Neuronal stem cell (in vitro differentiated cells): ENCODE measurements around the gene PDCD2L.

ENCODE experiments used
- DNase-seq: peaks from one replicate; pipeline ENCODE4 v3.0.0-alpha.2; 2013; ENCODE audit warnings: low spot score
- H2AFZ ChIP-seq: one replicate; pipeline ENCODE4 v1.6.1; 2013; ENCODE audit warnings: mild to moderate bottlenecking, low read length, inconsistent platforms
- H2AK5ac ChIP-seq: 2 replicates; pipeline ENCODE4 v1.6.1; 2013; ENCODE audit warnings: low read depth, mild to moderate bottlenecking, inconsistent platforms, low read length, moderate library complexity, mixed read lengths
- H2BK120ac ChIP-seq: 2 replicates; pipeline ENCODE4 v1.6.1; 2013; ENCODE audit warnings: low read depth, mild to moderate bottlenecking, inconsistent platforms, low read length, moderate library complexity, mixed read lengths
- H2BK12ac ChIP-seq: one replicate; pipeline ENCODE4 v1.6.1; 2013; ENCODE audit warnings: low read length, inconsistent platforms
- H2BK15ac ChIP-seq: 2 replicates; pipeline ENCODE4 v1.6.1; 2013; ENCODE audit warnings: mild to moderate bottlenecking, low read length, inconsistent platforms, mixed read lengths
- H2BK5ac ChIP-seq: one replicate; pipeline ENCODE4 v1.6.1; 2013; ENCODE audit warnings: inconsistent platforms, mild to moderate bottlenecking, low read length, moderate library complexity
- H3K14ac ChIP-seq: one replicate; pipeline ENCODE4 v1.6.1; 2013; ENCODE audit warnings: low read length, inconsistent platforms
- H3K18ac ChIP-seq: 2 replicates; pipeline ENCODE4 v1.6.1; 2013; ENCODE audit warnings: low read length, inconsistent platforms
- H3K23ac ChIP-seq: 2 replicates; pipeline ENCODE4 v1.6.1; 2013; ENCODE audit warnings: low read depth, mild to moderate bottlenecking, mixed read lengths, low read length, inconsistent platforms; ENCODE audit not compliant: poor library complexity
- H3K27ac ChIP-seq: replicated peaks from 3 replicates; pipeline ENCODE4 v1.5.1; 2013; ENCODE audit warnings: low read length, inconsistent platforms
- H3K27me3 ChIP-seq, 3 experiments: 2 replicates each; pipeline ENCODE4 v1.6.1; 2013; ENCODE audit warnings: low read length in 3 of 3, mild to moderate bottlenecking in 2 of 3, inconsistent platforms in 1 of 3, low read depth in 1 of 3, mixed read lengths in 1 of 3, moderate library complexity in 1 of 3; ENCODE audit not compliant: control insufficient read depth in 3 of 3, insufficient read depth in 3 of 3
- H3K36me3 ChIP-seq, 2 donors: replicated peaks in 1 of 2; 2 replicates each; pipeline ENCODE4 v1.6.1; 2013; ENCODE audit warnings: low read length in 2 of 2; ENCODE audit not compliant: control insufficient read depth in 2 of 2, insufficient read depth in 2 of 2
- H3K4ac ChIP-seq: 2 replicates; pipeline ENCODE4 v1.6.1; 2013; ENCODE audit warnings: inconsistent platforms, mild to moderate bottlenecking, low read length, moderate library complexity
- H3K4me1 ChIP-seq, 2 donors: 1 replicate in 1 of 2; 2 replicates in 1 of 2; pipeline ENCODE4 v1.6.1; 2013; ENCODE audit warnings: low read length in 2 of 2, low read depth in 1 of 2; ENCODE audit not compliant: control insufficient read depth in 2 of 2, insufficient read depth in 1 of 2
- H3K4me2 ChIP-seq: one replicate; pipeline ENCODE4 v1.6.1; 2013; ENCODE audit warnings: mild to moderate bottlenecking, low read length, inconsistent platforms; ENCODE audit not compliant: insufficient read depth, poor library complexity, severe bottlenecking
- H3K4me3 ChIP-seq, 2 donors: 2 replicates each; pipeline ENCODE4 v1.5.1; 2013; ENCODE audit warnings: low read length in 2 of 2, mild to moderate bottlenecking in 2 of 2, inconsistent platforms in 1 of 2, moderate library complexity in 1 of 2
- H3K79me1 ChIP-seq: one replicate; pipeline ENCODE4 v1.6.1; 2013; ENCODE audit warnings: low read depth, mild to moderate bottlenecking, inconsistent platforms, low read length, moderate library complexity
- H3K9ac ChIP-seq: one replicate; pipeline ENCODE4 v1.6.1; 2013; ENCODE audit warnings: mild to moderate bottlenecking, low read depth, low read length, inconsistent platforms; ENCODE audit not compliant: poor library complexity
- H3K9me3 ChIP-seq, 2 donors: replicated peaks in 1 of 2; 2 replicates each; pipeline versions ENCODE3 to v1.6.1; 2013; ENCODE audit warnings: low read length in 2 of 2, mild to moderate bottlenecking in 2 of 2, inconsistent platforms in 1 of 2, low read depth in 1 of 2, mixed read lengths in 1 of 2, moderate library complexity in 1 of 2; ENCODE audit not compliant: control insufficient read depth in 2 of 2, insufficient read depth in 1 of 2
- H4K8ac ChIP-seq: one replicate; pipeline ENCODE4 v1.6.1; 2013; ENCODE audit warnings: low read depth, mild to moderate bottlenecking, inconsistent platforms, low read length, moderate library complexity
- H4K91ac ChIP-seq: one replicate; pipeline ENCODE4 v1.6.1; 2013; ENCODE audit warnings: low read length, low read depth, mild to moderate bottlenecking, inconsistent platforms; ENCODE audit not compliant: poor library complexity
- WGBS, 2 donors: extraction: QIAGEN DNeasy Blood & Tissue Kit; methylation state at CpG; one replicate each; pipeline ENCODE4 v1.1.7; 2013; ENCODE audit warnings: missing lambda C conversion rate in 2 of 2, mixed read lengths in 1 of 2; ENCODE audit not compliant: insufficient read length in 2 of 2, insufficient replicate concordance in 1 of 2; ENCODE audit errors: extremely low coverage in 2 of 2; 5-methylcytosine and 5-hydroxymethylcytosine counted together

The PDCD2L gene

DNA sequence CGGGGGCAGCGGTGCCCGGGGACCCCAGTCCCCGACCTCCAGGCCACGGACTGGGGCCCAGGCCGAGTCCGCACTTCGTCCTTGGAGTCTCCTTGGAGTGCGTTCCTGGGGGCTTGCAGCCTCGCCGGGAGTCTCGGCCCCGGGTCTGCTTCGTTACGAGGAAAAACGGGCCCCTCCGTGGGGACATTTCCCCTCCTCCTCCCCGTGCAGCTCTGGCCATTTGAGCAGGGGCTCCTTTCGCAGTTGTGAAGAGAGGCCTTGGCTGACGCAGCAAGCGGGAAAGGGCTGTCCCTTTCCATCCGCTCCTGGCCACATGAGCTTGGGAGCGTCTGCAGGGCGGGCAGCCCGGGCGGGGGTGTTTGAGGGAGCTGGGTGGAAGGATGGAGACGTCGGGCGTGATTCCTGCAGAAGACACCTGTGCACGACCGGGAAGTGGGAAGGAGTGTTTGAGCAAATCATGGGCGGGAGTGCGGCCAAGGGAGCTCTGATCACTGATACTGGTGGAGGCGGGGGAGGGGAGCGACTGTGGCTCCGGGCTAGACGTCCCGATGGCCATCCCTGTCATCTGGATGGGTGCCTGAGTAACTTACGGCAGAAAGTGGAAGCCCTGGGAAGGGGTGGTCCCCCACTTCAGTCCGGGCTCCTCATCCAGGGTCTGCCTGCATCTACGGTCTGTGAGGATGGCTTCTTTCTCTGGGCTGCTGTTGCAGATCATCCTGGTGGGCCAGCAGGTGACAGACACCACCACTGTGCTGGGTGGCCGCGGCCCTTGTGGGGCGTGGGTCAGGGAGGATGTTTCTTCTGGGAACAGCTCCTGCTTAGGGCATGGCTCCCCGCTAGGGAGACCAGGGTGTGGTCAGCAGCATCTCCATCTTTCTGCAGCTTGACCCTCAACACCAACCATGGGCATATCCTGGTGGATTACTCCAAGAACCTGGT lies 38.5 kb upstream of the PDCD2L start:
- Histone ChIP-seq H3K36me3 (peaks cover 23 to 44% of the 10 kb centered on the region in 2 donors), H3K27ac (no peak overlapping the region), H3K4me3 (peak overlapping the region; percentile 85 to 86), H3K23ac (peak overlapping the region; percentile 74), H2BK5ac (peak overlapping the region; percentile 68), H2AK5ac (peak overlapping the region; percentile 89), H3K18ac (peak overlapping the region; percentile 97), H3K4me1 (peaks cover 4 to 8% of the 10 kb centered on the region in 2 donors), H4K8ac (peak overlapping the region; percentile 70), H3K4ac (no peak overlapping the region), H3K9ac (peak overlapping the region; percentile 93), H3K9me3 (no peaks in the 10 kb centered on the region), H2BK120ac (peak overlapping the region; percentile 38), H3K27me3 (peaks cover 0 to 3% (median 0%) of the 10 kb centered on the region in 3 experiments), H2BK15ac (peak overlapping the region; percentile 27), H4K91ac (no peak overlapping the region), H2AFZ (peak overlapping the region; percentile 99), H2BK12ac (no peak overlapping the region), H3K79me1 (peaks cover 7% of the 10 kb centered on the region), H3K14ac (peak overlapping the region; percentile 63), H3K4me2 (peak overlapping the region; percentile 84)
- DNase-seq = no peak
- WGBS, 2 donors = no CpG with 5 or more reads among the region's 45 CpGs

DNA sequence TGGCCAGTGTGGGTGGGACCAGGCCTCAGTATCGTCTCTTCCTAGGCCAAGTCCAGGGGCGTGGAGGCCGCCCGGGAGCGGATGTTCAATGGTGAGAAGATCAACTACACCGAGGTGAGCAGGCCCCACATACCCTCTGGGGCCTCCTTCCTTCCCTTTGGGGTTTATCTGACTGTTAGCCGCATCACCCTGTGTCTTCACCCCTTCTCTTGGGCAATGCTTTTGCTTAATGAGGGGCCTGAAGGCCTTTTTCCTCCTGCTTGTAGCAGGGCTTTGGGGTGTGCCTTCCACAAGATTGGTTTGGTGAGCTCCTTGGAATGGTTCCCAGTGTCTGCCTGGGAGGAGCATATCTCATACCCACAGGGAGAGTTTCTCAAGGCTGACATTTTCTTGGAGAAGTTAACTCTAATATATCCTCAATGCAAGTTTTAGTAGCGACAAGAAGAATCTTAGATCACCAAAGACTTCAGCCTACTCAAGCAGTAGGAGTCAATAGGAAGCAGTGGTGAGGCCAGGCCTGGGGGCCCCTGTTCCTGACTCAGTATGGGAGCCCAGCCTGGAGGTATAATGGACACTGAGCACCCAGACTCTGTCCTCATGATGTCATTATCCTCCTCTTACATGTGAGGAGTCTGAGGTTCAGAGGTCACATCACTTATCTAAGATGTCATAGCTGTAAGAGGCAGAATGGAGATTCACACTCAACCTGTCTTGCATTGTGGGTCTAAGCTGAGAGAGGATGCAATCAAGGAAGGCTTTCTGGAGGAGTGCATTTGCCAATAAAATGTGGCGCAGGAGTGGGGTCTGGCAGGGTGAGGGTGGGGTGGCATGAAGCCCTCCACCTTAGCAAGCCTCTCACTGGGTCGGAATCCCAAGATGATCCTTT lies 37.2 kb upstream of the PDCD2L start:
- no peak overlapping the region for H3K4ac ChIP-seq
- H2BK15ac ChIP-seq = no peak overlapping the region
- H3K36me3 ChIP-seq = peaks cover 28 to 50% of the 10 kb centered on the region in 2 donors
- DNase-seq = no peak
- H3K4me2 ChIP-seq = no peak overlapping the region
- H3K18ac ChIP-seq = no peak overlapping the region
- H3K9ac ChIP-seq = no peak overlapping the region
- H3K27ac ChIP-seq = no peak overlapping the region
- H4K91ac ChIP-seq = no peak overlapping the region
- peaks cover 4 to 8% of the 10 kb centered on the region in 2 donors for H3K4me1 ChIP-seq
- H3K14ac ChIP-seq = no peak overlapping the region
- H2AFZ ChIP-seq = no peak overlapping the region
- H3K27me3 ChIP-seq = peaks cover 0 to 3% (median 0%) of the 10 kb centered on the region in 3 experiments
- H2AK5ac ChIP-seq = no peak overlapping the region
- no peaks in the 10 kb centered on the region for H3K9me3 ChIP-seq
- H2BK12ac ChIP-seq = no peak overlapping the region
- H3K4me3 ChIP-seq = no peak overlapping the region
- peaks cover 7% of the 10 kb centered on the region for H3K79me1 ChIP-seq
- no peak overlapping the region for H4K8ac ChIP-seq
- H2BK120ac ChIP-seq = no peak overlapping the region
- no peak overlapping the region for H2BK5ac ChIP-seq
- no CpG with 5 or more reads among the region's 10 CpGs for WGBS, 2 donors
- H3K23ac ChIP-seq = no peak overlapping the region

DNA sequence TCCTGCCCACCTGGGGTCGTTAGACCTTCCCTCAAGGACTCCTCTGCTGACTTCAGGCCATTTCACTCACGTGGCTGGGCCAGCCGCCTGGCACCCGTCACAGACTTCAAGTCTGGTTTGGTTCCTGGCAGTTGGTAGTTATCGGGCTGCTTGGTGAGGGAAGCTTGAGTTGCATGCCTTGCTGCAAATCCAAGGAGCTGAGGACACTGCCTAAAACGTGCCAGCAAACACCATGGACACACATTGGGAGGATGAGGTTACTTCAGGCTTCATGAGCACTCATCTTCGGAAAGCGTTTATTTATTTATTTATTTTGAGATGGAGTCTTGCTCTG lies 36.6 kb upstream of the PDCD2L start:
- Histone ChIP-seq H3K36me3 (peaks cover 28 to 56% of the 10 kb centered on the region in 2 donors), H2BK5ac (no peak overlapping the region), H3K18ac (no peak overlapping the region), H2AK5ac (no peak overlapping the region), H3K9ac (no peak overlapping the region), H3K23ac (no peak overlapping the region), H2AFZ (no peak overlapping the region), H4K8ac (no peak overlapping the region), H3K27me3 (peaks cover 0 to 3% (median 0%) of the 10 kb centered on the region in 3 experiments), H2BK120ac (no peak overlapping the region), H3K4me3 (no peak overlapping the region), H2BK12ac (no peak overlapping the region), H3K4me1 (peaks cover 4 to 8% of the 10 kb centered on the region in 2 donors), H3K14ac (no peak overlapping the region), H2BK15ac (no peak overlapping the region), H3K79me1 (peaks cover 9% of the 10 kb centered on the region), H3K27ac (no peak overlapping the region), H3K4me2 (no peak overlapping the region), H3K4ac (no peak overlapping the region), H3K9me3 (no peaks in the 10 kb centered on the region), H4K91ac (no peak overlapping the region)
- DNase-seq = no peak
- WGBS, 2 donors = no CpG with 5 or more reads among the region's 8 CpGs

DNA sequence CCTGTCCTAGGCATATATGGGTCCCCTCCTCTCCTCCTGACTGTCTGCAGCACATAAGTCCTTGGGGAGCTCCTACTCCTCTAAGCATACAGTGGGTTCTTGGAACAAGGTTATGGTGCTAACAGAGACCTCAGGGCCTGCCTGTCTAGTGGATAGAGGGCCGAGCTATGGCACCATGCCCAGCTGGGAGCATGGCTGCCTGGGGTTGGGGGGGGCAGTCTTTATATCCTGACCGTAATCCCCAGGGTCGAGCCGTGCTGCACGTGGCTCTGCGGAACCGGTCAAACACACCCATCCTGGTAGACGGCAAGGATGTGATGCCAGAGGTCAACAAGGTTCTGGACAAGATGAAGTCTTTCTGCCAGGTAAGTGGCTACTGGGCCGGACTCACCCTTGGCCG lies 35.9 kb upstream of the PDCD2L start:
- H2AFZ ChIP-seq = no peak overlapping the region
- H2AK5ac ChIP-seq = no peak overlapping the region
- H3K4me1 ChIP-seq = peaks cover 4 to 8% of the 10 kb centered on the region in 2 donors
- H2BK15ac ChIP-seq = no peak overlapping the region
- H3K9ac ChIP-seq = no peak overlapping the region
- H3K36me3 ChIP-seq = peaks cover 28 to 56% of the 10 kb centered on the region in 2 donors
- no peak overlapping the region for H2BK12ac ChIP-seq
- peaks cover 9% of the 10 kb centered on the region for H3K79me1 ChIP-seq
- H4K91ac ChIP-seq = no peak overlapping the region
- H3K4ac ChIP-seq = no peak overlapping the region
- no peak overlapping the region for H3K4me3 ChIP-seq
- H3K14ac ChIP-seq = no peak overlapping the region
- no peak overlapping the region for H2BK5ac ChIP-seq
- H3K4me2 ChIP-seq = no peak overlapping the region
- H3K27me3 ChIP-seq = peaks cover 0 to 3% (median 0%) of the 10 kb centered on the region in 3 experiments
- DNase-seq = no peak
- no peak overlapping the region for H4K8ac ChIP-seq
- no peak overlapping the region for H3K18ac ChIP-seq
- no peaks in the 10 kb centered on the region for H3K9me3 ChIP-seq
- H2BK120ac ChIP-seq = no peak overlapping the region
- H3K27ac ChIP-seq = no peak overlapping the region
- H3K23ac ChIP-seq = no peak overlapping the region
- no CpG with 5 or more reads among the region's 10 CpGs for WGBS, 2 donors
